ENCODE measurements around the gene MNT.
A peak's percentile ranks its signal among the peaks of the same experiment; 100 is the strongest.

Gene MNT

DNA sequence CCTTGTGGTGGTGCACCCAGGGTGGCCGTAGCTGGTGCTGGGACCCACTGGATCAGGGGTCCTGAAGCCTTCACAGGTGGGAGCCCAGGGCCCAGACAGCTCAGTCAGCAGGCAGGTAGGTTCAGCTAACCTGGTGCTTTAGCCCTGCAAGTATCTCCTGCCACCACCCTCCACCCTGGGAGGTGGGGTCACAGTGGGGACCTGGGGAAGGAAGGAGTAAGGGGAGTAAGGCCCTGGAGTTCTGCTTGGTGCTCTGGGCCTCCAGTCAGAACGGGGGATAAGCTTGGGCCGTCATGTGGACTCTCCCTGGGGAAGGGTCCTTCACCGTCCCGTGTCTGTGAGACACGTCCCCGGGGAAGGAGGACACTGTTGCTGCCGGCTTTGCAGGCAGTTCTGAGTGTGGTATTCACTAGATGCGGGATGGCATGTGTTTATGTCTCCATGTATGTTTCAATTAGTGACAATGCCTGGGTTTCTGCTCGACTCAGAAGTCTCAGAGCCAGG is 42.9 kb downstream of the MNT start:
- Histone ChIP-seq H3K36me3 (ENCODE audit: insufficient read depth, insufficient read length, low read length) (peaks cover 24% of the 10 kb centered on the region), H3K4me3 (ENCODE audit: insufficient read length, low read depth) (no peak overlapping the region), H3K27me3 (ENCODE audit: insufficient read depth, insufficient read length) (no peaks in the 10 kb centered on the region), H3K9me3 (ENCODE audit: insufficient read depth, low read length) (no peaks in the 10 kb centered on the region), H3K4me1 (ENCODE audit: insufficient read depth, insufficient read length) (no peaks in the 10 kb centered on the region), H3K9ac (ENCODE audit: insufficient read length, low read depth) (no peak overlapping the region)
- TF ChIP-seq YY1 (IDR thresholded peaks at IDR 0.05; ENCODE audit: insufficient read depth, insufficient read length) (no peak), SUZ12 (IDR thresholded peaks at IDR 0.05; ENCODE audit: extremely low read depth, insufficient read depth, insufficient read length) (no peak), ZNF274 (IDR thresholded peaks at IDR 0.05; ENCODE audit: low read depth, low read length) (no peak)
- no peak for DNase-seq (ENCODE audit: low read depth, low spot score)

GRCh38 chr17:2357237-2357636 is 43.6 kb downstream of the MNT start:
- no peak overlapping the region for H3K4me3 ChIP-seq (ENCODE audit: insufficient read length, low read depth)
- peaks cover 17% of the 10 kb centered on the region for H3K36me3 ChIP-seq (ENCODE audit: insufficient read depth, insufficient read length, low read length)
- H3K27me3 ChIP-seq (ENCODE audit: insufficient read depth, insufficient read length) = no peaks in the 10 kb centered on the region
- H3K4me1 ChIP-seq (ENCODE audit: insufficient read depth, insufficient read length) = peaks cover 3% of the 10 kb centered on the region
- no peak overlapping the region for H3K9ac ChIP-seq (ENCODE audit: insufficient read length, low read depth)
- TF ChIP-seq SUZ12 (IDR thresholded peaks at IDR 0.05; ENCODE audit: extremely low read depth, insufficient read depth, insufficient read length) = no peak
- TF ChIP-seq ZNF274 (IDR thresholded peaks at IDR 0.05; ENCODE audit: low read depth, low read length) = no peak
- no peaks in the 10 kb centered on the region for H3K9me3 ChIP-seq (ENCODE audit: insufficient read depth, low read length)
- DNase-seq (ENCODE audit: low read depth, low spot score) = no peak

GRCh38 chr17:2354311-2354710 is 46.5 kb downstream of the MNT start:
- no peak overlapping the region for H3K4me3 ChIP-seq (ENCODE audit: insufficient read length, low read depth)
- H3K9me3 ChIP-seq (ENCODE audit: insufficient read depth, low read length) = no peaks in the 10 kb centered on the region
- no peaks in the 10 kb centered on the region for H3K27me3 ChIP-seq (ENCODE audit: insufficient read depth, insufficient read length)
- H3K9ac ChIP-seq (ENCODE audit: insufficient read length, low read depth) = no peak overlapping the region
- no peak for DNase-seq (ENCODE audit: low read depth, low spot score)
- H3K36me3 ChIP-seq (ENCODE audit: insufficient read depth, insufficient read length, low read length) = peaks cover 7% of the 10 kb centered on the region
- peaks cover 3% of the 10 kb centered on the region for H3K4me1 ChIP-seq (ENCODE audit: insufficient read depth, insufficient read length)
- no peak for TF ChIP-seq ZNF274 (IDR thresholded peaks at IDR 0.05; ENCODE audit: low read depth, low read length)
- no peak for TF ChIP-seq SUZ12 (IDR thresholded peaks at IDR 0.05; ENCODE audit: extremely low read depth, insufficient read depth, insufficient read length)

DNA sequence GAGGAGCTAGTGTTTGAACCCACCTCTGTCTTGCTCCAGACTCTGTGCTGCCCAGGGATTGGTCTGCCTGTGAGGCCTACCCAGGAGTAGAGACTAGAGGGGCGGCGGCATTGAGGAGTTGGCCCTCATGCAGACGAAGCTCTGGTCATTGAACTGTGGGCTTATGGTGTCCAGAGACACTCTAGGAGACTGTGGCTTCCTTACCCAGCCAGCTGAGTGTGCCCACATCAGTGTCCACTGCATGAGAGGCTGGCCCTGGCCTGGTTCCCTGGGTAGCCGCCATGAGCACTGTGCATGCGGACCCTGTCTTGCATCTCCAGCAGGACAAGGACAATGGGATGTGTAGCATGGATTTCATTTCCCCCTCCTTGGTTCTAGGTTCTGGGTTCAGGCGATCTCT is 49.6 kb downstream of the MNT start:
- DNase-seq (ENCODE audit: low read depth, low spot score) = no peak
- no peaks in the 10 kb centered on the region for H3K9me3 ChIP-seq (ENCODE audit: insufficient read depth, low read length)

DNA sequence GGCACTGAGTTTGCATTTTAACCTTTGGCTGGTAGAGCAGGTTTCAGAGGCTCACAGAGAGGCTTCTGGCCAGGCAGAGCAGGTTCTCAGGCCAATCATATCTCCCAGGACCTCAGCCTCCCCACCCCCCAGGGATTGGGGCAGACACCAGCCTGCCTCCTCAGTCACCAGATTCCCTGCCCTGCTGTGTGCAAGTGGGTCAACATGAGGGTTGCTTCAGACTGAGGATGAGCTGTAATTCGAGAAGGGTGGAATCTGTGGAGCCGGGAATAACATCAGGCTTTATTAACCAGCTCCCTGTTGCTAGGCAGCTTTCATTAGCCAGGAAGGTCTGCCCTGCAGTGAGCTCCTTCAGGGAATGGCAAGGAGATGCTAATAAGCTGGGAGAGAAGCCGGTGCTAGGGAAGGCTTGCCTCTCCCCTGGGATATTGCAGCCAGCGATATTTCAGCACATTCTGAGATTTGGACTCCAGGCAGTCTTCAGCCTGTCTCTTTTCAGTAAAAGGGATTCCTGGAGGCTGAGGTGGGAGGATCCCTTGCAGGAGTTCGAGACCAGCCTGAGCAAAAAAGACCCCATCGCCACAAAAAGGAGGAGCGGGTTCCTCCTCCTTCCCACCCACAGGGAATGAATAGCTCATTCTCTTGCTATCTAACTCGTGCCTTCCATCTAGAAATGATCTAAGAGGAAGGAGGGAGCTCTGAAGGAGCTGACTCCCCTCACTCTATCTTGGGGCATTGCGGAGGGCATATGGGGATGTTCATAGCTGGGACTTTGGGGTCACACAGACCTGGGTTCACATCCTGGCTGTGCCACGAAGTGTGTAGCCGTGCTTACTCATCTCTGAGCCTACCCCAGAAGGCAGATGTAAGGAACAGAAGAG is 52.8 kb downstream of the MNT start:
- DNase-seq (ENCODE audit: low read depth, low spot score) = peak; percentile 87
- TF ChIP-seq SUZ12 (IDR thresholded peaks at IDR 0.05; ENCODE audit: extremely low read depth, insufficient read depth, insufficient read length) = no peak
- TF ChIP-seq ZNF274 (IDR thresholded peaks at IDR 0.05; ENCODE audit: low read depth, low read length) = no peak
- TF ChIP-seq YY1 (IDR thresholded peaks at IDR 0.05; ENCODE audit: insufficient read depth, insufficient read length) = no peak
- H3K9ac ChIP-seq (ENCODE audit: insufficient read length, low read depth) = peak overlapping the region; percentile 5
- no peaks in the 10 kb centered on the region for H3K9me3 ChIP-seq (ENCODE audit: insufficient read depth, low read length)
- H3K4me3 ChIP-seq (ENCODE audit: insufficient read length, low read depth) = peak overlapping the region; percentile 0
- no peaks in the 10 kb centered on the region for H3K27me3 ChIP-seq (ENCODE audit: insufficient read depth, insufficient read length)
- H3K36me3 ChIP-seq (ENCODE audit: insufficient read depth, insufficient read length, low read length) = peaks cover 25% of the 10 kb centered on the region
- peaks cover 6% of the 10 kb centered on the region for H3K4me1 ChIP-seq (ENCODE audit: insufficient read depth, insufficient read length)

More for the DNA sequence above, 49.6 kb downstream of the MNT start:
- no peaks in the 10 kb centered on the region for H3K27me3 ChIP-seq (ENCODE audit: insufficient read depth, insufficient read length)
- H3K4me3 ChIP-seq (ENCODE audit: insufficient read length, low read depth) = no peak overlapping the region
- no peak for TF ChIP-seq SUZ12 (IDR thresholded peaks at IDR 0.05; ENCODE audit: extremely low read depth, insufficient read depth, insufficient read length)
- TF ChIP-seq ZNF274 (IDR thresholded peaks at IDR 0.05; ENCODE audit: low read depth, low read length) = no peak
- TF ChIP-seq YY1 (IDR thresholded peaks at IDR 0.05; ENCODE audit: insufficient read depth, insufficient read length) = no peak
- H3K36me3 ChIP-seq (ENCODE audit: insufficient read depth, insufficient read length, low read length) = peaks cover 6% of the 10 kb centered on the region
- no peak overlapping the region for H3K9ac ChIP-seq (ENCODE audit: insufficient read length, low read depth)
- H3K4me1 ChIP-seq (ENCODE audit: insufficient read depth, insufficient read length) = peaks cover 3% of the 10 kb centered on the region

- TF ChIP-seq SUZ12 (IDR thresholded peaks at IDR 0.05; ENCODE audit: extremely low read depth, insufficient read depth, insufficient read length) (no peak), ZNF274 (IDR thresholded peaks at IDR 0.05; ENCODE audit: low read depth, low read length) (no peak), YY1 (IDR thresholded peaks at IDR 0.05; ENCODE audit: insufficient read depth, insufficient read length) (no peak)
- H3K36me3 ChIP-seq (ENCODE audit: insufficient read depth, insufficient read length, low read length) = peaks cover 29% of the 10 kb centered on the region
- no peak overlapping the region for H3K9ac ChIP-seq (ENCODE audit: insufficient read length, low read depth)
- peaks cover 2% of the 10 kb centered on the region for H3K4me1 ChIP-seq (ENCODE audit: insufficient read depth, insufficient read length)
- H3K27me3 ChIP-seq (ENCODE audit: insufficient read depth, insufficient read length) = no peaks in the 10 kb centered on the region
- H3K4me3 ChIP-seq (ENCODE audit: insufficient read length, low read depth) = no peak overlapping the region
- H3K9me3 ChIP-seq (ENCODE audit: insufficient read depth, low read length) = no peaks in the 10 kb centered on the region
- DNase-seq (ENCODE audit: low read depth, low spot score) = no peak
Measured at GRCh38 chr17:2346475-2346874, 54.4 kb downstream of the MNT start.

DNA sequence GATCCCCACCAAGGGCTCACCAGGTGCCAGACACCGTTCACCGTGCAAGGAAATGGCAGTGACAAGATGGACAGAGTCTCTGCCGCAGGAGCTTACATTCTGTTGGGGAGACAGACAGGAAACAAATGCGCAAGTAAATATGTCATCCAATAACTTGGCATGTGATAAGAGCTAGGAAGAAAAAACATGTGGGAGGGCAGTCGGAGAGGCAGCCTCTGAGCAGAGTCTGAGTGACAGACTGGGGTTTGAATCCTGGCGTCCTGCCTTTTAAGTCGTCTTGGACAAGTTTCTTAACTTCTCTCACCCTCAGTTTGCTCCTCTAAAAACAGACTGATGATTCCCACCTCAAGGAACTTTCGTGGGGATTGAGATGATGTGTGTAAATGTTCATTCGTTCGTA is 56.3 kb downstream of the MNT start:
- peaks cover 30% of the 10 kb centered on the region for H3K36me3 ChIP-seq (ENCODE audit: insufficient read depth, insufficient read length, low read length)
- H3K9ac ChIP-seq (ENCODE audit: insufficient read length, low read depth) = no peak overlapping the region
- DNase-seq (ENCODE audit: low read depth, low spot score) = no peak
- no peaks in the 10 kb centered on the region for H3K9me3 ChIP-seq (ENCODE audit: insufficient read depth, low read length)
- H3K4me1 ChIP-seq (ENCODE audit: insufficient read depth, insufficient read length) = peaks cover 2% of the 10 kb centered on the region
- H3K4me3 ChIP-seq (ENCODE audit: insufficient read length, low read depth) = no peak overlapping the region
- TF ChIP-seq ZNF274 (IDR thresholded peaks at IDR 0.05; ENCODE audit: low read depth, low read length) (no peak), SUZ12 (IDR thresholded peaks at IDR 0.05; ENCODE audit: extremely low read depth, insufficient read depth, insufficient read length) (no peak), YY1 (IDR thresholded peaks at IDR 0.05; ENCODE audit: insufficient read depth, insufficient read length) (no peak)
- H3K27me3 ChIP-seq (ENCODE audit: insufficient read depth, insufficient read length) = no peaks in the 10 kb centered on the region

Data from NT2/D1 (cell line).